ENCODE measurements around the gene MYO3B.

Gene MYO3B

GRCh38 chr2:170579511-170579910 lies 401.6 kb downstream of the MYO3B start:
- no peak overlapping the region for H3K27ac ChIP-seq
- no peak for TF ChIP-seq ZFX (IDR thresholded peaks at IDR 0.05; ENCODE audit: borderline replicate concordance)
- TF ChIP-seq, protein P1, sequence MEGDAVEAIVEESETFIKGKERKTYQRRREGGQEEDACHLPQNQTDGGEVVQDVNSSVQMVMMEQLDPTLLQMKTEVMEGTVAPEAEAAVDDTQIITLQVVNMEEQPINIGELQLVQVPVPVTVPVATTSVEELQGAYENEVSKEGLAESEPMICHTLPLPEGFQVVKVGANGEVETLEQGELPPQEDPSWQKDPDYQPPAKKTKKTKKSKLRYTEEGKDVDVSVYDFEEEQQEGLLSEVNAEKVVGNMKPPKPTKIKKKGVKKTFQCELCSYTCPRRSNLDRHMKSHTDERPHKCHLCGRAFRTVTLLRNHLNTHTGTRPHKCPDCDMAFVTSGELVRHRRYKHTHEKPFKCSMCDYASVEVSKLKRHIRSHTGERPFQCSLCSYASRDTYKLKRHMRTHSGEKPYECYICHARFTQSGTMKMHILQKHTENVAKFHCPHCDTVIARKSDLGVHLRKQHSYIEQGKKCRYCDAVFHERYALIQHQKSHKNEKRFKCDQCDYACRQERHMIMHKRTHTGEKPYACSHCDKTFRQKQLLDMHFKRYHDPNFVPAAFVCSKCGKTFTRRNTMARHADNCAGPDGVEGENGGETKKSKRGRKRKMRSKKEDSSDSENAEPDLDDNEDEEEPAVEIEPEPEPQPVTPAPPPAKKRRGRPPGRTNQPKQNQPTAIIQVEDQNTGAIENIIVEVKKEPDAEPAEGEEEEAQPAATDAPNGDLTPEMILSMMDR (IDR thresholded peaks at IDR 0.05), result no peak

DNA sequence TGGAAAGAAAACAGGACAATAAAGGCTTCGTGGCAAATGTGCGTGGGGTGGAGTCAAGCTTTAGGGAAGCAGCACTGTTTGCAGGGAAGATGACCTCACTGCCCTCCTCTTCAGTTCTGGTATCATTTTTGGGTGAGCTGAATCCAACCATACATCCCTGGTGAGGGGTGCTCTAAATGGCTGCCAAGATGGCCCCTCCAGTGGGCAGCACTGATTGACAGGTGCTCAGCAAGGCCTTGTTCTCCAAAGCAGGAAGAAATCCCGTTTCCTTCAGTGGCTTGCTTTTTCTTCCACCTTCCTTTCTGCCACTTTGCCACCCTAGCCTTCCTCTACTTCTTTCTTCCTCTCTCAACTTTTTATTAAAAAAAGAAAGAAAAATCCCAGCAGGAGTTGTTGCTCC lies 404.4 kb downstream of the MYO3B start:
- H3K27ac ChIP-seq, result no peak overlapping the region
- TF ChIP-seq ZFX (IDR thresholded peaks at IDR 0.05; ENCODE audit: borderline replicate concordance), result no peak
- TF ChIP-seq, protein P1 (IDR thresholded peaks at IDR 0.05), result no peak

DNA sequence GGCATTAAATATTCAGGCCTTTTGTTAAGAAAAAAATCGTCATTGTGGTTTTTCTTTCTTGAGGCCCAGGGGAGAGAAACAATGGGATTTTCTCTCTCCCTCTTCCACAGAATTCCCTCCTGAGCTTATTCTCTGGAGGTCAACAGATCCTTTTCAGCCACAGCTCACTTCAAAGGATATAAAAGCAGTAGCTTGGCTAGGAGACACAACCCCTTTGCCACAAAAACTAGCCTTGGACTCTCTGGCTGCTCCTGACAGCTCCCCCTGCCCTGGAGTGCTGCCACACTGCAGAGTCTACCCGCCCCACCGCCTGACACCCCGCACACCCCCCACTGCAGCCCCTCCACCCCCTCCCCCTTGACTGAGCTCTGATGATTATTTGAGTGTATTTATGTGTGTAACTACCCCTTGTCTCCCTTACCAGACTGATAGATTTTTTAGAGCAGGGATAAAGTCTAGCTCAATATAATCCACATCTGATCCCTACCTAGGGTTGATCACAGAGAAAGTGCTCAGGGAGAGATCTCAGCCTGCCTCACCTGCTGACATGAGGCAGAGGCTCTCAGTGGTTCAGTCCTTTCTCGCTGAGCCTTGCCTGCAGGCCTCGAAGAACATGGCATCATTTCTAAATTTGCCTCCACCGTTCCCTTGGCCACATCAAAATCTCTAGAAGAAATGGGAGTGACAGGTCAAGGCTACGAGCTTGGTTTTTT lies 405.0 kb downstream of the MYO3B start:
- TF ChIP-seq, protein P1 (IDR thresholded peaks at IDR 0.05), result no peak
- H3K27ac ChIP-seq, result no peak overlapping the region

- TF ChIP-seq, protein P1 (IDR thresholded peaks at IDR 0.05), result no peak
- no peak for TF ChIP-seq ZFX (IDR thresholded peaks at IDR 0.05; ENCODE audit: borderline replicate concordance)
- no peak overlapping the region for H3K27ac ChIP-seq
Measured at GRCh38 chr2:170585067-170585466, 407.1 kb downstream of the MYO3B start.

GRCh38 chr2:170586571-170587095 lies 408.7 kb downstream of the MYO3B start:
- TF ChIP-seq, protein P1 (IDR thresholded peaks at IDR 0.05), result no peak
- TF ChIP-seq ZFX (IDR thresholded peaks at IDR 0.05; ENCODE audit: borderline replicate concordance), result no peak
- no peak overlapping the region for H3K27ac ChIP-seq

DNA sequence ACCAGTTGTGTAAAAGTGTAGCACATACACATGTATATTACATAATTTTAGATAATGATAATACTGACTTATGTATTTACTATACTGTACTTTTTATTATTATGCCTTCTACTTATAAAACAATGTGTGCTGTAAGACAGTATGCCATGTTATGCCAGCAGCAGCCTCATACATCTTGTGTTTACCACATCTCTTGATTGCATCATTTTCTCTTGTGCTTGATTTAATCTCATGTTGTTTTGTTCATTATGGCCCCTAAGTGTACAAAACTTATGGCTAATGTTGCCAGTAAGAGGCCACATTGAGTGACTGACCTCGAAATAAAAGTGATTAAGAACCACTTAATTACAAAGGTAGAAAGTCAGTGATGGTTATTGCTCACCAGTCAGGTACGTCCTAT lies 409.2 kb downstream of the MYO3B start:
- H3K27ac ChIP-seq, result no peak overlapping the region
- TF ChIP-seq ZFX (IDR thresholded peaks at IDR 0.05; ENCODE audit: borderline replicate concordance), result no peak
- TF ChIP-seq, protein P1 (IDR thresholded peaks at IDR 0.05), result no peak

- TF ChIP-seq ZFX (IDR thresholded peaks at IDR 0.05; ENCODE audit: borderline replicate concordance), result no peak
- TF ChIP-seq, protein P1 (IDR thresholded peaks at IDR 0.05), result no peak
- H3K27ac ChIP-seq, result no peak overlapping the region
Measured at GRCh38 chr2:170587922-170588321, 410.0 kb downstream of the MYO3B start.
